B cell (primary cell): ENCODE measurements around the gene MID1. TPM values are rescaled to one million over a fixed set of nuclear protein-coding genes. Genes with fewer than 3 reads are reported as not detected.

Experiments
- ATAC-seq: fragments of 200-7000 bp; cut with Tn5 transposase; one replicate; pipeline ENCODE4 v1.10.0; 2021; ENCODE audit warnings: low read depth, mild to moderate bottlenecking, moderate number of reproducible peaks, moderate library complexity
- CTCF ChIA-PET: fragments of 350-600 bp; sonication (Branson Sonifier 250); formaldehyde crosslinking; loops from one replicate; lab custom pipeline; 2021; ENCODE audit warnings: antibody characterized with exemption, inconsistent platforms; lab: Charles Lee
- POLR2A ChIA-PET: fragments of 350-600 bp; sonication (Branson Sonifier 250); formaldehyde crosslinking; loops from one replicate; lab custom pipeline; 2021; ENCODE audit warnings: antibody characterized with exemption; lab: Charles Lee
- DNase-seq: peaks from one replicate; pipeline ENCODE4 v3.0.0; 2013
- H2AFZ ChIP-seq: 2 replicates; pipeline ENCODE4 v1.6.1; 2012; ENCODE audit warnings: mild to moderate bottlenecking, low read depth, low read length; ENCODE audit not compliant: insufficient read depth, poor library complexity, severe bottlenecking
- H3K27ac ChIP-seq, 2 donors: 1 replicate in 1 of 2; 2 replicates in 1 of 2; pipeline ENCODE4 v1.5.1; 2012 to 2013; ENCODE audit warnings: low read length in 2 of 2, mild to moderate bottlenecking in 2 of 2, moderate library complexity in 1 of 2
- H3K27me3 ChIP-seq, 4 experiments: fragments of 200-600 bp in 1 of 4; sonication (generic) in 1 of 4; replicated peaks in 1 of 4; 1 replicate in 2 of 4; 2 replicates in 2 of 4; pipeline versions ENCODE4 v1.6.1 to v1.7.0; 2013 to 2016; ENCODE audit warnings: low read length in 3 of 4, mild to moderate bottlenecking in 2 of 4, mixed read lengths in 1 of 4, moderate library complexity in 1 of 4; ENCODE audit not compliant: insufficient read depth in 4 of 4, control insufficient read depth in 3 of 4; ENCODE audit errors: control extremely low read depth in 1 of 4
- H3K36me3 ChIP-seq, 2 experiments: replicated peaks in 1 of 2; 1 replicate in 1 of 2; 2 replicates in 1 of 2; pipeline versions ENCODE4 v1.6.1 to v1.7.1; 2013; ENCODE audit warnings: low read length in 1 of 2; ENCODE audit not compliant: insufficient read depth in 2 of 2, control insufficient read depth in 1 of 2; ENCODE audit errors: control extremely low read depth in 1 of 2, extremely low read depth in 1 of 2
- H3K4me1 ChIP-seq, 2 donors: fragments of 200-600 bp in 1 of 2; sonication (generic) in 1 of 2; 1 replicate in 1 of 2; 2 replicates in 1 of 2; pipeline versions ENCODE4 v1.5.1 to v1.6.1; 2013 to 2017; ENCODE audit warnings: low read length in 2 of 2; ENCODE audit not compliant: control insufficient read depth in 2 of 2, insufficient read depth in 2 of 2
- H3K4me2 ChIP-seq: replicated peaks from 2 replicates; pipeline ENCODE3; 2012; ENCODE audit warnings: mild to moderate bottlenecking, low read depth, low read length; ENCODE audit not compliant: poor library complexity, severe bottlenecking
- H3K4me3 ChIP-seq, 5 experiments: fragments of 200-600 bp in 1 of 5; sonication (generic) in 1 of 5; 1 replicate in 3 of 5; 2 replicates in 2 of 5; pipeline versions ENCODE4 v1.5.1 to v1.7.0; 2011 to 2016; ENCODE audit warnings: low read length in 4 of 5, mild to moderate bottlenecking in 4 of 5, low read depth in 2 of 5, control low read depth in 1 of 5, moderate library complexity in 1 of 5; ENCODE audit not compliant: insufficient read depth in 1 of 5; ENCODE audit errors: control extremely low read depth in 1 of 5, extremely low read depth in 1 of 5
- H3K79me2 ChIP-seq: fragments of 200-600 bp; sonication (generic); one replicate; pipeline ENCODE4 v1.6.0; 2016; ENCODE audit warnings: low read length; ENCODE audit not compliant: control insufficient read depth, insufficient read depth
- H3K9ac ChIP-seq: fragments of 200-600 bp; sonication (generic); 2 replicates; pipeline ENCODE4 v1.6.1; 2017; ENCODE audit warnings: mild to moderate bottlenecking, low read length, moderate library complexity
- H3K9me3 ChIP-seq, 3 donors: one replicate each; pipeline versions ENCODE4 v1.6.1 to v1.7.1; 2013; ENCODE audit warnings: low read length in 2 of 3; ENCODE audit not compliant: control insufficient read depth in 2 of 3, insufficient read depth in 1 of 3; ENCODE audit errors: control extremely low read depth in 1 of 3
- H4K20me1 ChIP-seq: 2 replicates; pipeline ENCODE4 v1.6.0; 2012; ENCODE audit warnings: mild to moderate bottlenecking, low read length; ENCODE audit not compliant: insufficient read depth, control insufficient read depth, poor library complexity, severe bottlenecking
- H3K27ac Mint-ChIP-seq: one replicate; pipeline ENCODE4 v1.8.0; 2021; ENCODE audit warnings: mixed read lengths
- H3K27me3 Mint-ChIP-seq: one replicate; pipeline ENCODE4 v1.8.0; 2021; ENCODE audit warnings: mixed read lengths
- H3K4me1 Mint-ChIP-seq: one replicate; pipeline ENCODE4 v1.8.0; 2021; ENCODE audit warnings: mixed read lengths
- H3K4me3 Mint-ChIP-seq: one replicate; pipeline ENCODE4 v1.8.0; 2021; ENCODE audit warnings: mixed read lengths
- H3K9me3 Mint-ChIP-seq: one replicate; pipeline ENCODE4 v1.8.0; 2022; ENCODE audit warnings: mixed read lengths; ENCODE audit not compliant: insufficient read depth
- CTCF ChIP-seq: fragments of 200-600 bp; IDR thresholded peaks from one replicate; pipeline ENCODE4 v1.8.0; 2022; ENCODE audit warnings: antibody characterized with exemption, mild to moderate bottlenecking
- EZH2 ChIP-seq: IDR thresholded peaks from 2 replicates; pipeline ENCODE4 v1.6.1; 2012; ENCODE audit warnings: borderline replicate concordance, low read depth, mild to moderate bottlenecking, moderate library complexity, low read length; ENCODE audit not compliant: insufficient read depth, poor library complexity, severe bottlenecking
- WGBS: methylation state at CpG from one replicate; pipeline ENCODE4 v1.1.5; 2013; ENCODE audit warnings: missing lambda C conversion rate; ENCODE audit not compliant: insufficient coverage; 5-methylcytosine and 5-hydroxymethylcytosine counted together
- intact Hi-C: fragments of 100-400 bp; cut with micrococcal nuclease; formaldehyde crosslinking; loops from one replicate; pipeline ENCODE4 v1.10.0; 2022
- polyA plus RNA-seq: library from polyadenylated mRNA; depleted of rRNA; stranded (reverse); fragments of >200 nt; gene quantifications from 2 replicates; pipeline ENCODE4 v1.2.3, GENCODE V29; 2012
- total RNA-seq, 2 donors: library from RNA; stranded (reverse); fragments of 120-200 nt in 1 of 2; gene quantifications; 1 replicate in 1 of 2; 2 replicates in 1 of 2; pipeline versions ENCODE4 v1.2.3 to v1.2.4, GENCODE V29; 2013 to 2022

MID1 gene
- total and polyA plus RNA-seq, 2 donors (not counting 1 experiment from before 2014, with no cell fraction given): 0.15 to 0.44 TPM

DNA sequence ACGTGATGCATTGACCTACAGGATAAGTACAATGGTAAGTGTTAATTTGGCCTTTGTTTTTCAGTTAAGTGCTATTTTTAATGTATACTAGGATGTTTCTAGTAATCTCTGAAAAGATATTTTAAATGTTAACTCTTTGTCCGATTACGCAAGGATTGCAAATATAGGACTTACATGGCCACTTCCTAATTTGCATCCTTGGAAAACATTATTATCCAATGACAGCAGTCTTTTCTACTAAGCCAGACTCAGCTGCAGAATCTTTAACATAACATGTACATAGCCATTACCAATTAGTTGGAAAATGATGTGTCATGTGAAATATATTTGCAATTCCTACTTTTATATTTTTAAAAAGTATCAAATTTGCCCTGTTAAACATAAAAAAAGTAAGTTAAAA is 124.7 kb downstream of the MID1 start:
- H3K4me1 Mint-ChIP-seq: no peaks in the 10 kb centered on the region

GRCh38 chrX:10492250-10492649 is 128.1 kb downstream of the MID1 start:
- Histone ChIP-seq H4K20me1 (no peaks in the 10 kb centered on the region), H3K4me2 (no peak overlapping the region), H3K4me3 (no peak overlapping the region), H3K36me3 (no peaks in the 10 kb centered on the region), H3K27ac (no peak overlapping the region), H3K79me2 (no peaks in the 10 kb centered on the region), H3K9ac (no peak overlapping the region), H3K9me3 (no peaks in the 10 kb centered on the region), H2AFZ (no peak overlapping the region), H3K27me3 (no peaks in the 10 kb centered on the region), H3K4me1 (no peaks in the 10 kb centered on the region)
- ATAC-seq (no peak), DNase-seq (no peak)
- TF ChIP-seq CTCF: no peak
- TF ChIP-seq EZH2: no peak
- Mint-ChIP-seq H3K4me3 (no peak overlapping the region), H3K9me3 (no peaks in the 10 kb centered on the region), H3K4me1 (no peaks in the 10 kb centered on the region), H3K27ac (no peak overlapping the region), H3K27me3 (no peaks in the 10 kb centered on the region)
- CTCF ChIA-PET: no interaction called here
- POLR2A ChIA-PET: no interaction called here
- intact Hi-C loops: no loop called here

More for the DNA sequence above, 124.7 kb downstream of the MID1 start:
- Histone ChIP-seq H3K36me3 (no peaks in the 10 kb centered on the region), H2AFZ (no peak overlapping the region), H3K9ac (no peak overlapping the region), H3K27me3 (no peaks in the 10 kb centered on the region), H3K4me2 (no peak overlapping the region), H3K79me2 (no peaks in the 10 kb centered on the region), H3K9me3 (no peaks in the 10 kb centered on the region), H3K4me3 (no peak overlapping the region), H4K20me1 (no peaks in the 10 kb centered on the region), H3K4me1 (no peaks in the 10 kb centered on the region), H3K27ac (no peak overlapping the region)
- POLR2A ChIA-PET: no interaction called here
- Mint-ChIP-seq H3K27me3 (no peaks in the 10 kb centered on the region), H3K9me3 (no peaks in the 10 kb centered on the region), H3K4me3 (no peak overlapping the region), H3K27ac (no peak overlapping the region)
- TF ChIP-seq EZH2 (no peak), CTCF (no peak)
- no peak for DNase-seq
- no CpG with 5 or more reads among the region's 3 CpGs for WGBS
- CTCF ChIA-PET: no interaction called here
- intact Hi-C loops: no loop called here
- ATAC-seq: no peak
